ENCODE measurements around the gene TTC28. TPM values are rescaled to one million over a fixed set of nuclear protein-coding genes. Genes with fewer than 3 reads are reported as not detected.

The TTC28 gene
- total and polyA plus RNA-seq, 12 donors, result 2.1 to 27.7 (median 20.4) TPM

- Histone ChIP-seq H3K27ac (peak overlapping the region in 5 of 10 donors; percentile 35 to 67 (median 50)), H3K4me1 (peaks cover 0 to 57% (median 36%) of the 10 kb centered on the region in 9 donors), H3K4me3 (no peak overlapping the region), H3K27me3 (no peaks in the 10 kb centered on the region), H3K9me3 (no peaks in the 10 kb centered on the region), H3K36me3 (no peaks in the 10 kb centered on the region)
- intact Hi-C loops (cut with DNase I), result loop anchor here in 1 of 10 donors (10.0 kb wide), 1 partner anchor 91 kb away; no protein-coding TSS in a partner anchor
- no peak for TF ChIP-seq CTCF (IDR thresholded peaks at IDR 0.05)
- DNase-seq (peak; percentile 21 to 27), ATAC-seq (peak; percentile 43 to 85 (median 77))
- WGBS, 2 donors, result 62 to 72% methylated on average over 2 of the region's 2 CpGs
Observed at GRCh38 chr22:28116219-28116673, 563.4 kb downstream of the TTC28 start.

- no peak overlapping the region for H3K27ac ChIP-seq
- ATAC-seq (no peak), DNase-seq (no peak)
- H3K36me3 ChIP-seq, result no peaks in the 10 kb centered on the region
- intact Hi-C loops (cut with DNase I), result loop anchor here in 1 of 10 donors (10.0 kb wide), 1 partner anchor 91 kb away; no protein-coding TSS in a partner anchor
- no peaks in the 10 kb centered on the region for H3K27me3 ChIP-seq
- TF ChIP-seq CTCF (IDR thresholded peaks at IDR 0.05), result no peak
- H3K4me1 ChIP-seq, result peaks cover 0 to 48% (median 28%) of the 10 kb centered on the region in 9 donors
- WGBS, 2 donors, result 94 to 97% methylated on average over 4 of the region's 4 CpGs
- H3K4me3 ChIP-seq, result no peak overlapping the region
- H3K9me3 ChIP-seq, result no peaks in the 10 kb centered on the region
Observed at GRCh38 chr22:28115426-28115825, 564.2 kb downstream of the TTC28 start.

GRCh38 chr22:28112548-28113043 lies 567.0 kb downstream of the TTC28 start:
- peaks cover 0 to 8% (median 0%) of the 10 kb centered on the region in 9 donors for H3K36me3 ChIP-seq
- DNase-seq, result peak; percentile 48 to 51
- H3K27ac ChIP-seq, result peak overlapping the region in 9 of 10 donors; percentile 16 to 68 (median 48)
- intact Hi-C loops (cut with DNase I), result loop anchor here in 2 of 10 donors (5.0 to 10.0 kb wide), 3 partner anchors 35 to 335 kb away; no protein-coding TSS in a partner anchor
- peak; percentile 6 to 57 (median 47) for TF ChIP-seq CTCF (IDR thresholded peaks at IDR 0.05)
- H3K9me3 ChIP-seq, result no peaks in the 10 kb centered on the region
- ATAC-seq, result peak; percentile 49 to 88 (median 74)
- no peaks in the 10 kb centered on the region for H3K27me3 ChIP-seq
- peaks cover 0 to 34% (median 26%) of the 10 kb centered on the region in 9 donors for H3K4me1 ChIP-seq
- WGBS, 2 donors, result 18 to 36% methylated on average over 9 of the region's 9 CpGs
- H3K4me3 ChIP-seq, result peak overlapping the region in 1 of 10 donors; percentile 3

- no peak for DNase-seq
- intact Hi-C loops (cut with DNase I), result loop anchor here in 2 of 10 donors (5.0 to 10.0 kb wide), 3 partner anchors 35 to 335 kb away; no protein-coding TSS in a partner anchor
- peaks cover 0 to 12% (median under 1%) of the 10 kb centered on the region in 9 donors for H3K36me3 ChIP-seq
- no peaks in the 10 kb centered on the region for H3K9me3 ChIP-seq
- H3K4me1 ChIP-seq, result peaks cover 0 to 34% (median 26%) of the 10 kb centered on the region in 9 donors
- 49 to 58% methylated on average over 2 of the region's 2 CpGs for WGBS, 2 donors
- H3K27me3 ChIP-seq, result no peaks in the 10 kb centered on the region
- H3K27ac ChIP-seq, result peak overlapping the region in 9 of 10 donors; percentile 16 to 68 (median 48)
- no peak for TF ChIP-seq CTCF (IDR thresholded peaks at IDR 0.05)
- ATAC-seq, result peak in 1 of 8 donors; percentile 7
- H3K4me3 ChIP-seq, result no peak overlapping the region
Observed at GRCh38 chr22:28112190-28112544, 567.5 kb downstream of the TTC28 start.
